HG03565 (cell line): ENCODE results near the gene CHADL.

Experiments used
- ATAC-seq: cut with Tn5 transposase; IDR thresholded peaks from one replicate; pipeline ENCODE4 v1.9.1; 2021; ENCODE audit warnings: mild to moderate bottlenecking, moderate library complexity; ENCODE audit not compliant: unreplicated experiment

CHADL gene

GRCh38 chr22:41230401-41230785 lies 10.3 kb downstream of the CHADL start:
- ATAC-seq: no peak

- no peak for ATAC-seq
Measured at GRCh38 chr22:41229730-41230400, 10.9 kb downstream of the CHADL start.

DNA sequence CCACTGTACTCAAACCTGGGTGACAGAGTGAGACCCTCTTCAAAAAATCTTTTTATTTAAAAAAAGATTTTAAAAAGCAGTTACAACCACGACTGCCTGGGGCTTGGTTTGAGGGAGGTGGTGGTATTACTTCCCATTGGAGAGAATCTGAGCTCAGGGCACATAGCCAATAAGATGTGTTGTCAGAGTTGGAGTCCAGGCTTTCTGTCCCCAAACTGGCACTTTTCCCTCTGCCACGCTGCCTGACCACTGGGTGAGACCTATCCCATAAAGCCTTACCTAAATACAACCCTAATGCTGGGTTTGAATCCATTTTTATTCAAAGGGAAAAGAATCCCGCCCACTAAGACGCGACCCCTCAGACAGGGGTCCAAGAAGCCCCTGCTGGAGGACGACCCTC lies 11.5 kb downstream of the CHADL start:
- no peak for ATAC-seq

GRCh38 chr22:41226723-41227655 lies 13.7 kb downstream of the CHADL start:
- ATAC-seq: no peak

GRCh38 chr22:41223535-41223934 lies 17.2 kb downstream of the CHADL start:
- ATAC-seq: no peak

DNA sequence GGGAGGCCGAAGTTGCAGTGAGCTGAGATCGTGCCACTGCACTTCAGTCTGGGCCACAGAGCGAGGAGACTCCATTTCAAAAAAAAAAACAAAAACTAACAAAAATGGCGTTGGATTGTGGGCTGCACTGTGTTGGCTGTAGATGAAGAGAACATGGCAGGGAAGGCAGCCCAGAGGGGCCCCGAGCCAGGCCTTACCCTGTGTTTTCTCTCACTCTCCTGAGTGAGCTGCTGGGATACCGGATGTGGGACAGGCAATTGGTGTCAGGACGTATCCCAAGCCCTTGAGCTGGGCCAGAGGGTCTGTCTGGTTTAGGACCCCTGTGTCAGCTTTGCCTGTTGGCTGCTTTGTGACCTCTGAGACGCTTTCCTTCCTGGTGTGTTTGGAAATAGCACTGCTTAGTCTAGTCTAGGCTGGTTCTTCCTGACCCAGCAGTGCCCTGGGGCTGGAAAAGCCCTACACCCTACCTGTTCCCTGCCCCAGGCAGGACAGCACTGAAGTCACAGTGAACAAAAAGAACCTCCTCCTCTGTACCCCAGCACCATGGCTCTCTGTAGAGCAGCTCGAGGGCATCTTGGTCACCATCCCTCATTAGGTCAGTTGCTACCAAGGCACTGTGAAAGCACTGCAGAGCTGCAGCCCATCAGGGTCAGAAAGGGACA lies 17.8 kb downstream of the CHADL start:
- ATAC-seq: no peak

DNA sequence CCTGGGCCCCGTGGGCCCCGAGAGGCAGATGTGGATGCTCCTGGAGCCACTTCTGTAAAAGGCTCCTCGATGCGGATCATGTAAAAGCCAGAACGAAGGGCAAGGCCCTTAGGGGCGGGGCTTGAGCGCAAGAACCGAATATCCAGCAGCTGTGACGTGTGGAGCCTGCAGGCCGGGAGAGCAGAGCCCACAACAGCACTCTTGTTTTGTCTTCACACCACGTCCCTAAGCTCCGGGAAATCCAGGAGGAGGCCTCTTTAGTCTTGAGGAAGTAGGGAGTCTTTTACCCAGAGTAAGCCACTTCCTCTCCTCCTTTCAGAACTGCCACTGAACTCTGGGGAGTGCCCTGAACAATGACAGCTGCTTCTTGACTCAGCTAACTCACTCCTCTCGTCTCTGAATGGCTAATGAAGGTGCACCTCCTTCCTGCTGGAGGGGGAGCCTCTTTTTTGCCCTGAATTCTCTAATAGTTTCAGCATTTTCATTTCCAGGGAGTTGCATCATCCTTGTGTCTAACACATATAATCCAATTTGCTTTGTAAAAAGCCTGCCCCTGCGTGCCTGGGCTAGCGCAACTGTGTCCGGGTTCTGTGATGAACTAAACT lies 23.1 kb downstream of the CHADL start:
- no peak for ATAC-seq

- ATAC-seq: no peak
Measured at GRCh38 chr22:41216984-41217383, 23.7 kb downstream of the CHADL start.

- no peak for ATAC-seq
Measured at GRCh38 chr22:41215926-41216325, 24.8 kb downstream of the CHADL start.

DNA sequence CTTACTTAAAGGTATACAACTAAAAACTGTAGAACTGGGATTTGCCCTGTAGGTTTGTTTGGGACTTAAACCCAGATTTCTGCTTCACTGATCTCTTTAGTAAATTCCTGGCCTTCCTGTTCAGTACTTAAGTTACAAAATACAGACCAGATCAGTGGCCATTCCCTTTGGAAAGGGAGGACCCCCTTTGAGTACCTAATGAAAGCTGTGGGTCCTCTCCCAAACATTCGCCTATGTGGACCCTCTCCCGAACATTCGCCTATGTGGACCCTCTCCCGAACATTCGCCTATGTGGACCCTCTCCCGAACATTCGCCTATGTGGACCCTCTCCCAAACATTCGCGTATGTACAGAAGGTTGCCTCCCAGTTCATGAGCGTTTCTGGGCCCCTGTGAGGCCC lies 25.3 kb downstream of the CHADL start:
- no peak for ATAC-seq

GRCh38 chr22:41206719-41207118 lies 34.0 kb downstream of the CHADL start:
- no peak for ATAC-seq

DNA sequence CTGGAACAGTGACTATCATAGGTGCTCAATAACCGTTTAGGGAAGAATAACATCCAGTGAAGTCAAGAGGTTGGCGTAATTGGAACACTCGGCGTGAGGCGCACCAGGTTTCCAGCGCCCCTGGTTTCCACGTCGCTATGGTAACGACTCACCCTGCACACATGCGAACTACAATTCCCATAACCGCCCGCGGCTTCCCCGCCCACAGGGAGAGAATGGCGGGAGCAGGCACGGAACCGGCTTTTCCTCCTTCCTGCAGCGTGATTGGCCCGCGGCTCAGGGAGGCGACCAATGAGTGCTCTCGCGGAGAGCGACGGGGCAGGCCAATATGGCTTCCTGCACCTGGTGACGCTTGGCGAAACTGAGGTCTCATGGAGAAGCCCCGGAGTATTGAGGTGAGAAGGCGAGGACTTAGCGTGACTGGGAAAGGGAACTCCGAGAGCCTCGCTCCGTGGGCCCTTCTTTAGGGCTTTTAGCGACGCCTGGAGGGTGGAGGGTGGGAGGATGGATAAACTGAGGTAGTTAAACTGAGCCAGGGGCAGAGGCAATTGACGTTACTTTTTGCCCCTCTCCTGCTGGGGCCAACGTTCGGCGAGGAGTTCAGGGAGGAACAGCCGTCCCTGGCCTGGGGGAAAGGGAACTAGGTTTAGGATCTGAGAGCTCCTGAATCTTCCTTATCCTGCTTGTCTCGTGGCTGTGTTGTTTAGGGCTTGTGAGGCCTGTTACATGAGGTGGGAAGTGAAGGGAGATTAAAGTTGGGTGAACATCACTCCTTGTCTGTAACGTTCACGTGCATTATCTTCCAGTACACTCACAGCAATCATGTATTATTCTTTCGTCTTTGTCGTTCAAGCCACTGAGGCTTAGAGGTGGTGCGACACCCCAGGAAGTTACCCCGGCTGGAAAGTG lies 35.5 kb downstream of the CHADL start, which contains the start of gene L3MBTL2:
Gene L3MBTL2, plus strand, starts transcription at position 321 of the 909 bp plus-strand sequence. Its CDS starts 51 bp downstream, at position 372.
- ATAC-seq: peak; percentile 93

- no peak for ATAC-seq
Measured at GRCh38 chr22:41204066-41204465, 36.7 kb downstream of the CHADL start.

GRCh38 chr22:41203118-41203517 lies 37.6 kb downstream of the CHADL start:
- no peak for ATAC-seq

GRCh38 chr22:41201141-41201540 lies 39.6 kb downstream of the CHADL start:
- ATAC-seq: no peak

GRCh38 chr22:41198027-41198580 lies 42.6 kb downstream of the CHADL start:
- ATAC-seq: no peak

DNA sequence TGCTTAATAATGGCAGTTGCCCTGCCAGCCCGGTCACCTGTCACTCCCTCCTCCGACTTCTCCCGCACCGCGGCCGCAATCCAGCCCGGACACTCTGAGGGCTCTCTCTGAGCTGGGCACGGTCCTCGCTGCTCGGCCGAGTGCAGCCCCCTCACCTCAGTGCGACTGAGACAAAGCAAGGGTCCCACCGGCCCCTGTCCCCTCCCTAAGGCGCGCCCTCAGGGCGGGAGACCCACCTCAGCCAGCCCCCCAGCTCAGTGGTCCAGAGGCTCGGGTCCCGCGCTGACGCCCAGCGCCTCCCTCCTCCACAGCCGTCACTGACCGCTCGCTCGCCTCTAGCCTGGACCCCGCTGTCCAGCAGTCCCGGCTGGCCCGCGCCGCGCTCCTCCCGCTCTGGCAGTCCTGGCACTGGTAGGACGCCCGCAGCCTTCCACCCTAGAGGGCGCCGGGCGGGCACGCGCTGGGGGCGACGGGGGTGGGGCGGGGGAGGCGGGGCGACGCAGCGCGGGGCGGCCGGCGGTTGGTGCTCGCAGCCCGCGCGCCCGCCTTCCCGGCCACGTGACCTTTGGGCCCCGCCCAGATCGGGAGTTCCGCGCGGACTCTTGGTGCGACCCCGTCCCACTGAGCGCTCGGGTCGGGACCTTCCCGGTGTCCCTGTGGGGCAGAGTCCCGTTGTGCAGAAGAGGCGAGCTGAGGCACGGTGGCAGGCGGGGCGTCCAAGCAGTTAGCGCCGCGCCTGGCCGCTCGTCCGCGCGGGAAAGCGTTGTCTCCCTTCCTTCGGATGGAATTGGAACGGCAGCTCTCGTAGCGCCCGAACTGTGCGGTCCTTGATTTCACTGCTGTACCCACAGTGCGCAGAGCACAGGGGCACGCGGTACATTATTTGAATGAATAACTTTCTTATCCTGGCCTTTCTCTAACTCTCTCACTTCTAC lies 43.4 kb downstream of the CHADL start:
- ATAC-seq: peak; percentile 62

- no peak for ATAC-seq
Measured at GRCh38 chr22:41193829-41194228, 46.9 kb downstream of the CHADL start.

- no peak for ATAC-seq
Measured at GRCh38 chr22:41191467-41191866, 49.3 kb downstream of the CHADL start.
